Liver (tissue), 3 donors: ENCODE results near the gene TRUB1.

Source experiments
- CTCF ChIP-seq: fragments of 150-350 bp; IDR thresholded peaks from 2 replicates; pipeline ENCODE4 v1.5.1; 2017; ENCODE audit warnings: improper control_type of control experiment, low read depth, low read length; ENCODE audit not compliant: missing input control
- EGR1 ChIP-seq, 2 donors: IDR thresholded peaks; 2 replicates each; pipeline ENCODE4 v1.6.1; 2016 to 2018; ENCODE audit warnings: antibody characterized with exemption in 2 of 2, low read depth in 2 of 2
- FOXA1 ChIP-seq: IDR thresholded peaks from 2 replicates; pipeline ENCODE4 v1.6.1; 2016; ENCODE audit warnings: antibody characterized with exemption
- GABPA ChIP-seq, 2 donors: IDR thresholded peaks in 1 of 2; conservative IDR thresholded peaks in 1 of 2; 2 replicates each; pipeline ENCODE4 v1.6.1; 2016; ENCODE audit warnings: antibody characterized with exemption in 2 of 2, mild to moderate bottlenecking in 1 of 2, moderate library complexity in 1 of 2
- HNF4G ChIP-seq: IDR thresholded peaks from 2 replicates; pipeline ENCODE4 v1.6.1; 2016; ENCODE audit warnings: antibody characterized with exemption
- NR2F2 ChIP-seq: IDR thresholded peaks from 2 replicates; pipeline ENCODE4 v1.6.1; 2016; ENCODE audit warnings: antibody characterized with exemption
- RAD21 ChIP-seq, 2 donors: IDR thresholded peaks; 2 replicates each; pipeline ENCODE4 v1.6.1; 2016; ENCODE audit warnings: antibody characterized with exemption in 2 of 2, mild to moderate bottlenecking in 2 of 2
- RXRA ChIP-seq, 2 donors: IDR thresholded peaks; 2 replicates each; pipeline ENCODE4 v1.6.1; 2017 to 2018; ENCODE audit warnings: antibody characterized with exemption in 2 of 2, mild to moderate bottlenecking in 1 of 2
- TAF1 ChIP-seq: conservative IDR thresholded peaks from 2 replicates; pipeline ENCODE4 v1.6.1; 2016; ENCODE audit warnings: antibody characterized with exemption, mild to moderate bottlenecking
- TF ChIP-seq, protein P1 (sequence below): IDR thresholded peaks from 2 replicates; pipeline ENCODE4 v1.6.1; 2016; ENCODE audit warnings: antibody characterized with exemption, mild to moderate bottlenecking
- TF ChIP-seq, protein P2 (sequence below): IDR thresholded peaks from 2 replicates; pipeline ENCODE4 v1.6.1; 2016; ENCODE audit warnings: antibody characterized with exemption
- TF ChIP-seq, protein P3 (sequence below): IDR thresholded peaks from 2 replicates; pipeline ENCODE4 v1.6.1; 2016; ENCODE audit warnings: antibody characterized with exemption
- TF ChIP-seq, protein P4 (sequence below): IDR thresholded peaks from 2 replicates; pipeline ENCODE4 v1.6.1; 2016; ENCODE audit warnings: antibody characterized with exemption
- donor health status: healthy.
- donor health status: healthy.

DNA sequence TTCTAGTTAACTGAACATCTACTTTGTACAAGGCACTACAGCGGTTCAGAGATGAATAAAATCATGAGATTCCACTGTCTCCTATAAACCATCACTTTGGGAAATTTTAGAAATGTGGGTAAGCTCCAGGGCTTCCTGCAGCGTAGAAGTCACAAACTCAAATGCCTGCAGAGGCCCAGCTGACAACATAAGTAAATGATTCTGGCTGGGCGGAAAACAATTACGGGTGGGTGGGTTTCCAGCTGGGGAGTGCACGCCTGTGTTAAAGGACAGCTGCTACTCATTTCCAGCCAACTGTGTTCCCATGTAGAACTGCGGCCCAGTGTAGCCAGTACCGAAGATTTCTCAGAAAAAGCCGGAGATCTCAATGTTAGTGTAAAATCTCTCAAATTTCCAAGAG, 85.7 kb downstream of the TRUB1 start:
- TF ChIP-seq CTCF (no peak), HNF4G (no peak), RAD21 (IDR thresholded peaks at IDR 0.05) (no peak), RXRA (IDR thresholded peaks at IDR 0.05) (no peak), EGR1 (IDR thresholded peaks at IDR 0.05; ENCODE audit: low read depth in 2 of 2) (no peak), GABPA (IDR thresholded peaks at IDR 0.05 in 1 of 2, conservative IDR thresholded peaks at IDR 0.05 in 1 of 2) (no peak), TAF1 (no peak), FOXA1 (no peak), NR2F2 (no peak)
- TF ChIP-seq, protein P1, sequence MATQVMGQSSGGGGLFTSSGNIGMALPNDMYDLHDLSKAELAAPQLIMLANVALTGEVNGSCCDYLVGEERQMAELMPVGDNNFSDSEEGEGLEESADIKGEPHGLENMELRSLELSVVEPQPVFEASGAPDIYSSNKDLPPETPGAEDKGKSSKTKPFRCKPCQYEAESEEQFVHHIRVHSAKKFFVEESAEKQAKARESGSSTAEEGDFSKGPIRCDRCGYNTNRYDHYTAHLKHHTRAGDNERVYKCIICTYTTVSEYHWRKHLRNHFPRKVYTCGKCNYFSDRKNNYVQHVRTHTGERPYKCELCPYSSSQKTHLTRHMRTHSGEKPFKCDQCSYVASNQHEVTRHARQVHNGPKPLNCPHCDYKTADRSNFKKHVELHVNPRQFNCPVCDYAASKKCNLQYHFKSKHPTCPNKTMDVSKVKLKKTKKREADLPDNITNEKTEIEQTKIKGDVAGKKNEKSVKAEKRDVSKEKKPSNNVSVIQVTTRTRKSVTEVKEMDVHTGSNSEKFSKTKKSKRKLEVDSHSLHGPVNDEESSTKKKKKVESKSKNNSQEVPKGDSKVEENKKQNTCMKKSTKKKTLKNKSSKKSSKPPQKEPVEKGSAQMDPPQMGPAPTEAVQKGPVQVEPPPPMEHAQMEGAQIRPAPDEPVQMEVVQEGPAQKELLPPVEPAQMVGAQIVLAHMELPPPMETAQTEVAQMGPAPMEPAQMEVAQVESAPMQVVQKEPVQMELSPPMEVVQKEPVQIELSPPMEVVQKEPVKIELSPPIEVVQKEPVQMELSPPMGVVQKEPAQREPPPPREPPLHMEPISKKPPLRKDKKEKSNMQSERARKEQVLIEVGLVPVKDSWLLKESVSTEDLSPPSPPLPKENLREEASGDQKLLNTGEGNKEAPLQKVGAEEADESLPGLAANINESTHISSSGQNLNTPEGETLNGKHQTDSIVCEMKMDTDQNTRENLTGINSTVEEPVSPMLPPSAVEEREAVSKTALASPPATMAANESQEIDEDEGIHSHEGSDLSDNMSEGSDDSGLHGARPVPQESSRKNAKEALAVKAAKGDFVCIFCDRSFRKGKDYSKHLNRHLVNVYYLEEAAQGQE: no peak
- TF ChIP-seq, protein P2, sequence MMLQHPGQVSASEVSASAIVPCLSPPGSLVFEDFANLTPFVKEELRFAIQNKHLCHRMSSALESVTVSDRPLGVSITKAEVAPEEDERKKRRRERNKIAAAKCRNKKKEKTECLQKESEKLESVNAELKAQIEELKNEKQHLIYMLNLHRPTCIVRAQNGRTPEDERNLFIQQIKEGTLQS: no peak
- TF ChIP-seq, protein P3, sequence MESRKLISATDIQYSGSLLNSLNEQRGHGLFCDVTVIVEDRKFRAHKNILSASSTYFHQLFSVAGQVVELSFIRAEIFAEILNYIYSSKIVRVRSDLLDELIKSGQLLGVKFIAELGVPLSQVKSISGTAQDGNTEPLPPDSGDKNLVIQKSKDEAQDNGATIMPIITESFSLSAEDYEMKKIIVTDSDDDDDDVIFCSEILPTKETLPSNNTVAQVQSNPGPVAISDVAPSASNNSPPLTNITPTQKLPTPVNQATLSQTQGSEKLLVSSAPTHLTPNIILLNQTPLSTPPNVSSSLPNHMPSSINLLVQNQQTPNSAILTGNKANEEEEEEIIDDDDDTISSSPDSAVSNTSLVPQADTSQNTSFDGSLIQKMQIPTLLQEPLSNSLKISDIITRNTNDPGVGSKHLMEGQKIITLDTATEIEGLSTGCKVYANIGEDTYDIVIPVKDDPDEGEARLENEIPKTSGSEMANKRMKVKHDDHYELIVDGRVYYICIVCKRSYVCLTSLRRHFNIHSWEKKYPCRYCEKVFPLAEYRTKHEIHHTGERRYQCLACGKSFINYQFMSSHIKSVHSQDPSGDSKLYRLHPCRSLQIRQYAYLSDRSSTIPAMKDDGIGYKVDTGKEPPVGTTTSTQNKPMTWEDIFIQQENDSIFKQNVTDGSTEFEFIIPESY: no peak
- TF ChIP-seq, protein P4, sequence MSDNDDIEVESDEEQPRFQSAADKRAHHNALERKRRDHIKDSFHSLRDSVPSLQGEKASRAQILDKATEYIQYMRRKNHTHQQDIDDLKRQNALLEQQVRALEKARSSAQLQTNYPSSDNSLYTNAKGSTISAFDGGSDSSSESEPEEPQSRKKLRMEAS: no peak
